Testis (tissue), 3 donors: ENCODE results near the gene MMS19. TPM values are rescaled to one million over a fixed set of nuclear protein-coding genes. Genes with fewer than 3 reads are reported as not detected.

ENCODE experiments used
- DNase-seq: peaks from one replicate; pipeline ENCODE4 v3.0.0-alpha.2; 2019
- H3K27ac ChIP-seq, 2 donors: fragments of 200-600 bp; sonication (generic); one replicate each; pipeline ENCODE4 v1.5.1; 2019
- H3K27me3 ChIP-seq: fragments of 200-600 bp; sonication (generic); one replicate; pipeline ENCODE4 v1.5.1; 2019
- H3K36me3 ChIP-seq: fragments of 200-600 bp; sonication (generic); one replicate; pipeline ENCODE4 v1.5.1; 2017; ENCODE audit warnings: low read depth; ENCODE audit errors: missing control alignments
- H3K4me1 ChIP-seq: fragments of 200-600 bp; sonication (generic); one replicate; pipeline ENCODE4 v1.5.1; 2019
- H3K4me3 ChIP-seq, 2 donors: fragments of 200-600 bp; sonication (generic); one replicate each; pipeline ENCODE4 v1.5.1; 2017 to 2019
- H3K9me3 ChIP-seq: fragments of 200-600 bp; sonication (generic); one replicate; pipeline ENCODE4 v1.5.1; 2017
- POLR2A ChIP-seq: fragments of 450-650 bp; IDR thresholded peaks from one replicate; pipeline ENCODE4 v1.6.1; 2017; ENCODE audit warnings: antibody characterized with exemption, mild to moderate bottlenecking, moderate library complexity
- WGBS, 2 donors: methylation state at CpG; one replicate each; pipeline ENCODE4 v1.1.5; 2018; 5-methylcytosine and 5-hydroxymethylcytosine counted together
- intact Hi-C: fragments of 100-400 bp; cut with DNase I; formaldehyde crosslinking; loops from one replicate; pipeline ENCODE4 v1.15.1; 2023; ENCODE audit warnings: low total_unique reads
- polyA plus RNA-seq: library from polyadenylated mRNA; stranded (reverse); fragments of 350-450 nt; fragmentation: Illumina TruSeq; extraction: RNeasy Lipid Tissue Mini Kit (QIAGEN cat#74804); gene quantifications from one replicate; pipeline ENCODE4 v1.2.3, GENCODE V29; 2014; ENCODE audit warnings: low read depth, low replicate concordance; ENCODE audit not compliant: insufficient read depth
- total RNA-seq, 2 donors: library from RNA; depleted of rRNA; stranded (reverse); fragments of >200 nt; gene quantifications; one replicate each; pipeline ENCODE4 v1.2.3, GENCODE V29; 2016
- TF ChIP-seq, protein P1 (sequence below), 3 experiments: fragments of 450-650 bp in 2 of 3; fragments of 200-600 bp in 1 of 3; sonication (generic) in 1 of 3; IDR thresholded peaks; one replicate each; pipeline ENCODE4 v1.5.1; 2016 to 2019; ENCODE audit warnings: antibody characterized with exemption in 3 of 3, mild to moderate bottlenecking in 2 of 3, moderate library complexity in 1 of 3

The MMS19 gene
- total and polyA plus RNA-seq, 3 donors from 2014 or later, result 109 to 253 (median 206) TPM

DNA sequence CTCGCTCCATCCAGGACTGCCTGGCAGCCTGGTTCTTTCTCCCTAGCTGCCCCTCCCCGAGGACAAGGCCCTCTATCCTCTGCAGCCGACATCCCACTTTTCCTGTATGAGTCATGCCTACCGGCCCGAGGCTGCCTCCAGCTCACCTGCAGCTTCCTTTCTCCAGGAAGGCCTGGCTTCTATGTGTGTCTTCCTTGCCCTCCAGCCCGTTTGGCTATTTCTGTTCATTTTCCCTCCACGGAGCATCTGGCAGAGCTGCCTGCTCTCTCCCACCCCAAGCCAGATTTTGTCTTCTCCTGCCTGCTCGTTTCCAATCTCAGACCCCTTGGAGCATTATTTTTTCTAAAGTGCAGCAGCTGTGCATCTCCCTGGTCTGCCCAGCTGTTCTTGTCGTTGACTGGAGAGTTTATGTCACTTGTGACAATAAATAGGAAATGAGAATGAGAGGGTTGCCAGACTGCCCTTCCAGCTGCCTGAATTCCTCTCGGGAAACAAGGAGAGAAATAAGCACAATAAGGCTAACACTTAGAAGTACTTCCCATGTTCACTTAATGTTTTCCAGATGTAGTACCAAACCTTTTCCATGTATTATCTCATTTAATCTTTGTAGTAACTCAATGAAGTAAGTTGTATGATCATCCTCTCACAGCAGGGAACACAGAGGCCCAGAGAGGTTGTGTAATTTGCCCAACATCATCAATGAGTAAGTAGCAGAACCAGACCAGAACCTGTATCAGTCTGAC is 20.2 kb upstream of the MMS19 start:
- peaks cover 24% of the 10 kb centered on the region for H3K4me1 ChIP-seq
- 31 to 34% methylated on average over 10 of the region's 10 CpGs for WGBS, 2 donors
- intact Hi-C loops, result no loop called here
- H3K36me3 ChIP-seq, result no peaks in the 10 kb centered on the region
- TF ChIP-seq POLR2A, result no peak
- TF ChIP-seq, protein P1, sequence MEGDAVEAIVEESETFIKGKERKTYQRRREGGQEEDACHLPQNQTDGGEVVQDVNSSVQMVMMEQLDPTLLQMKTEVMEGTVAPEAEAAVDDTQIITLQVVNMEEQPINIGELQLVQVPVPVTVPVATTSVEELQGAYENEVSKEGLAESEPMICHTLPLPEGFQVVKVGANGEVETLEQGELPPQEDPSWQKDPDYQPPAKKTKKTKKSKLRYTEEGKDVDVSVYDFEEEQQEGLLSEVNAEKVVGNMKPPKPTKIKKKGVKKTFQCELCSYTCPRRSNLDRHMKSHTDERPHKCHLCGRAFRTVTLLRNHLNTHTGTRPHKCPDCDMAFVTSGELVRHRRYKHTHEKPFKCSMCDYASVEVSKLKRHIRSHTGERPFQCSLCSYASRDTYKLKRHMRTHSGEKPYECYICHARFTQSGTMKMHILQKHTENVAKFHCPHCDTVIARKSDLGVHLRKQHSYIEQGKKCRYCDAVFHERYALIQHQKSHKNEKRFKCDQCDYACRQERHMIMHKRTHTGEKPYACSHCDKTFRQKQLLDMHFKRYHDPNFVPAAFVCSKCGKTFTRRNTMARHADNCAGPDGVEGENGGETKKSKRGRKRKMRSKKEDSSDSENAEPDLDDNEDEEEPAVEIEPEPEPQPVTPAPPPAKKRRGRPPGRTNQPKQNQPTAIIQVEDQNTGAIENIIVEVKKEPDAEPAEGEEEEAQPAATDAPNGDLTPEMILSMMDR (IDR thresholded peaks at IDR 0.05), result no peak
- H3K27me3 ChIP-seq, result no peaks in the 10 kb centered on the region
- peak overlapping the region in 1 of 2 donors; percentile 25 for H3K27ac ChIP-seq
- no peak overlapping the region for H3K4me3 ChIP-seq
- no peak for DNase-seq
- H3K9me3 ChIP-seq, result no peaks in the 10 kb centered on the region

DNA sequence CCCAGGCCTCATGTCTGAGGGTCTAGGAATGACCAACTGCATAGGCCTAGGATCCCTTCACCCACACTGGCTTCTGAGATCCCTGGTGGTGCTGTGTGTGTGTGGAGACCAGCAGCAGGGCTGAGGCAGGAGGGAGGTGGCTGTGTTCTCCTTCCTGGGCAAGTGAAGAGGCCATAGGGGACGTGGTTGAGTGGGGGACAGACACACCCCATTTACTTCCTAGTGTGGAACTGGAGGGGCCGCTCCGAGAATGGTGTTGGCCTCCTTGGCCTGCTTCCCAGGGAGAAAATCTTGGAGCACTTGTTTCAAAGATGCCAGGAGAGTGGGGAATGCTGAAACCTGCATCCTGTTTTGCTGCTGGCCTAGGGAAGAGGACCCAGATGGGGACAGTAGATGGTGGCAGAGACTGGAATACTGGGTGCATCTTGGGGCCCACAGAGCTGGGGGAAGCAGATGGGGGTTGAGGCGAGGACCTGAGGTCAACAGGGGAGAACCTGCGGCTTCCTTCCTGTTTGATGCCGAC is 19.6 kb upstream of the MMS19 start:
- TF ChIP-seq POLR2A, result no peak
- TF ChIP-seq, protein P1 (IDR thresholded peaks at IDR 0.05), result no peak

DNA sequence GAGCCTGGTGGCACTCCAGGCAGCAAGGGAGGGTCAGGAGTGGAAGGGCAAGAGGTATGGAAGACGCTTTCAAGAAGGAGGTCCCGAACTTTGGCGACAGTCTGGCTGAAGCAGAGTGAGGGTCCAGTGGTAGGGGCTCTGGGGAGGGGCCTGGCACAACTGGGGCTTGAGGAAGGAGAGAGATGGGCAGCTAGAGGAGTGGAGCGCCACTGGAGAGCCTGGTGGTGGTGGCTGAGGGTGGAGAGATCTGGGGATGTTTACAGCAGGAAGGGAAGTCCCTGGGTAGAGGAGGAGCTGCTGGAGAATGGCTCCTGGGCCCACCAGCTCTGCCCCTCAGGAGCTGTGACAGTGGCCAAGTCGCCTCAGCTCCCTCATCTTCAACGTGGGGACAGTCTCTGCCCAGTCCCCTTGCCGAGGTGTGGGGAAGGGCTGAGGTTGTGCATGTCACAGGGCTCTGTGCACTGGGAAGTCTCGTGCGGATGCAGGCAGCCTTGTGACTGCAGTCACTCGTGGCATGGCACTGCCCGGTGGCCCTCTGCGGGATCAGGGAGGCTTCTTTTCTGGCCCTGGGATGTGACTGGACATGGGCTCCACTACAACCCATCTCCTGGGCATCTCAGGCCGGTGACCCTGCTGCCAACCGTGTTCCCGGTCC is 19.0 kb upstream of the MMS19 start:
- no peak overlapping the region for H3K4me3 ChIP-seq
- WGBS, 2 donors, result 91 to 95% methylated on average over 7 to 14 of the region's 15 CpGs
- H3K27ac ChIP-seq, result peak overlapping the region in 1 of 2 donors; percentile 25
- H3K4me1 ChIP-seq, result peaks cover 36% of the 10 kb centered on the region
- H3K36me3 ChIP-seq, result no peaks in the 10 kb centered on the region
- DNase-seq, result no peak
- intact Hi-C loops, result no loop called here
- no peaks in the 10 kb centered on the region for H3K27me3 ChIP-seq
- TF ChIP-seq POLR2A, result no peak
- TF ChIP-seq, protein P1 (IDR thresholded peaks at IDR 0.05), result no peak
- H3K9me3 ChIP-seq, result no peaks in the 10 kb centered on the region

More for the DNA sequence above, 19.6 kb upstream of the MMS19 start:
- peak overlapping the region in 1 of 2 donors; percentile 25 for H3K27ac ChIP-seq
- H3K4me1 ChIP-seq, result peaks cover 30% of the 10 kb centered on the region
- WGBS, 2 donors, result 57 to 68% methylated on average over 6 of the region's 6 CpGs
- H3K4me3 ChIP-seq, result no peak overlapping the region
- DNase-seq, result no peak
- no peaks in the 10 kb centered on the region for H3K9me3 ChIP-seq
- intact Hi-C loops, result no loop called here
- H3K36me3 ChIP-seq, result no peaks in the 10 kb centered on the region
- no peaks in the 10 kb centered on the region for H3K27me3 ChIP-seq

DNA sequence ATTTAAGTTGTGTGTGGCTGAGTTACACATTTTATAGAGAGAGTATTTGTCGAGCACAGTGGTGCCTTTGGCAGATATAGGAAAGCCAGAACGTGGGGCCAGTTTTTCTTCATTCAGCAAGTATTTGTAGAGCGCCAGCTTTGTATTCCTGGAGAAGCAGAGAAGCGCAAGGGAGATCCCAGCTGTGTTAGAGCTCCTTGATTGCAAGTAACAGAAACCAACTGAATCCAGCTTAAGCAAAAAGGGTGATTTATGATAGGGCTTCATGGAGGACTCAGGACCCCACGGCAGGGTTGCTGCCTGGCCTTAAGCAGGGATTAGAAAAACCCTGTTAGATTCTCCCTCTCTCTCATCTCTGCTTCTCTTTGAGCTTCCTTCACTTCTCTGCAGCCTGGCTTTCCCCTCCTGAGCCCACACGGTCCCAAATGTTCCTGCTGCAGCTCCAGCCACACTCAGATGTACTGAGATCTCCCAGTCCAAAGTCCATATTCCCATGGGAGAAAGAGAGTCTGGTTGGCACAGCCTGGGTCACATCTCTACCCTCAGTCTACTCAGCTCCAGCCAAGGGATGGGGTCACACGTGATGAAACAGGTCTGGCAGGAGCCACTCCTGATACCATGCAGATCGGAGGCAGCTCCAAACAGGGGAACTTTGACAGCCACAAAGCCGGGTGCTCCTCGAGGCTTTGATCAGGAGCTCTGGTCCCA is 17.2 kb upstream of the MMS19 start:
- DNase-seq, result no peak
- H3K27ac ChIP-seq, result peak overlapping the region in 1 of 2 donors; percentile 41
- H3K9me3 ChIP-seq, result no peaks in the 10 kb centered on the region
- no peaks in the 10 kb centered on the region for H3K36me3 ChIP-seq
- 61 to 75% methylated on average over 8 to 10 of the region's 10 CpGs for WGBS, 2 donors
- H3K27me3 ChIP-seq, result no peaks in the 10 kb centered on the region
- TF ChIP-seq, protein P1 (IDR thresholded peaks at IDR 0.05), result no peak
- TF ChIP-seq POLR2A, result no peak
- H3K4me1 ChIP-seq, result peaks cover 52% of the 10 kb centered on the region
- no peak overlapping the region for H3K4me3 ChIP-seq
- intact Hi-C loops, result no loop called here
